Measurements from ENCODE around the gene PICALM.
"Not testable (repeated sequence)": the region's sequence is repeated elsewhere in the genome, so short reads cannot be mapped to it uniquely, and the experiment has no call there.

The PICALM gene, protein sequence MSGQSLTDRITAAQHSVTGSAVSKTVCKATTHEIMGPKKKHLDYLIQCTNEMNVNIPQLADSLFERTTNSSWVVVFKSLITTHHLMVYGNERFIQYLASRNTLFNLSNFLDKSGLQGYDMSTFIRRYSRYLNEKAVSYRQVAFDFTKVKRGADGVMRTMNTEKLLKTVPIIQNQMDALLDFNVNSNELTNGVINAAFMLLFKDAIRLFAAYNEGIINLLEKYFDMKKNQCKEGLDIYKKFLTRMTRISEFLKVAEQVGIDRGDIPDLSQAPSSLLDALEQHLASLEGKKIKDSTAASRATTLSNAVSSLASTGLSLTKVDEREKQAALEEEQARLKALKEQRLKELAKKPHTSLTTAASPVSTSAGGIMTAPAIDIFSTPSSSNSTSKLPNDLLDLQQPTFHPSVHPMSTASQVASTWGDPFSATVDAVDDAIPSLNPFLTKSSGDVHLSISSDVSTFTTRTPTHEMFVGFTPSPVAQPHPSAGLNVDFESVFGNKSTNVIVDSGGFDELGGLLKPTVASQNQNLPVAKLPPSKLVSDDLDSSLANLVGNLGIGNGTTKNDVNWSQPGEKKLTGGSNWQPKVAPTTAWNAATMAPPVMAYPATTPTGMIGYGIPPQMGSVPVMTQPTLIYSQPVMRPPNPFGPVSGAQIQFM

GRCh38 chr11:86068951-86069407 is at the start of gene PICALM:
TSS of gene PICALM (minus strand) at chr11:86069084. CDS start at chr11:86068780, 304 bp downstream.
- DNase-seq (ENCODE audit: low read depth), result peak; percentile 95

GRCh38 chr11:86118253-86118652 is 49.4 kb upstream of the PICALM start:
- DNase-seq (ENCODE audit: low read depth), result no peak

- DNase-seq (ENCODE audit: low read depth), result no peak
These were observed 48.8 kb upstream of the PICALM start for GRCh38 chr11:86117712-86118063.

DNA sequence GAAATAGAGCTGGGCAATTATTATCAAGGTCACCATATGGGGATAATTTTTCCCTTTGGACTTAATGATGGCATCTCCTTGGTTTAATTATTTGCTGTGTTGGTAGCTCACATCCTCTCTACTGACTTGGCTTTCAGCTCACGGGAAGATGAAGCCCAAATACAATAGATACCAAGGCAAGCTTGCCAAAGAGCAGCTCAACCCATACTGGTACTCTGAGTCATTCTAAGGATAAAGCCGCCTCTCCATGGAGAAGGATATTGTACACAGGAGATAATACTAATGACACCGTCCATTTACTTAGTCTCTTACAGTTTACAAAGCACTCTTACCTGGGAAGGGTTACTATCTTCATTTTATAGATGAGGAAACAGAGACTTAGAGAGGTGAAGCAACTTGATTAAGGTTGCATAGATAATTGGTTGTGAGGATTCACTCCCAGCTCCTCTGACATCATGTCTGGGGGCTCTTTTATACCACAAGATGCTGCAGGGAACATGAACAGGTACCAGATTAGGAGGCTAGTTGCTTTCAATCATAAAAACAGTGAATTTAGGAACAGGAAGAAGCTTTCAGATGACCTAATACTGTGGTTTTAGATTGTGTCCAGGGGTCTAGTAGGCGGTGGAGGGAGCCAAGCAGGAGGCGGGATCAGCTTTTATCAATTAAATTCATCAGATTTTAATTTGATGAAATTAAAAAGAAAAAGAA is 48.3 kb upstream of the PICALM start:
- DNase-seq (ENCODE audit: low read depth), result no peak

DNA sequence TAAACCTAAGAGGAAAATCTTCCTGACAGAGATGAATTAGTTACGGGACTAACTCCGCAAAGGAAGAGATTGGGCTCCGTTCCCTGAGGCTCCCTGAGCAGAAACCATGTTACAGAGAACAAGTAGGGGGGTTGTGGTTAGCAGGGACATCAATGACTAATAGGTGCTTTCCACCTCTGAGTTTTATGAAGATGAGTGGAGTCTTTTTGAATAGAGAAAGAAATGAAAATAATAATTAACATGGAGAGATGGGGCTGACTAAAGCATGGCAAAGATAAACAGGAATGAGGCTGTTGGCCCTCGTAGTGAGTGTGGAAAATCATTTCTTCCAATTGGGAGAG is 47.5 kb upstream of the PICALM start:
- no peak for DNase-seq (ENCODE audit: low read depth)

- DNase-seq (ENCODE audit: low read depth), result no peak
These were observed 46.9 kb upstream of the PICALM start for GRCh38 chr11:86115542-86116385.

DNA sequence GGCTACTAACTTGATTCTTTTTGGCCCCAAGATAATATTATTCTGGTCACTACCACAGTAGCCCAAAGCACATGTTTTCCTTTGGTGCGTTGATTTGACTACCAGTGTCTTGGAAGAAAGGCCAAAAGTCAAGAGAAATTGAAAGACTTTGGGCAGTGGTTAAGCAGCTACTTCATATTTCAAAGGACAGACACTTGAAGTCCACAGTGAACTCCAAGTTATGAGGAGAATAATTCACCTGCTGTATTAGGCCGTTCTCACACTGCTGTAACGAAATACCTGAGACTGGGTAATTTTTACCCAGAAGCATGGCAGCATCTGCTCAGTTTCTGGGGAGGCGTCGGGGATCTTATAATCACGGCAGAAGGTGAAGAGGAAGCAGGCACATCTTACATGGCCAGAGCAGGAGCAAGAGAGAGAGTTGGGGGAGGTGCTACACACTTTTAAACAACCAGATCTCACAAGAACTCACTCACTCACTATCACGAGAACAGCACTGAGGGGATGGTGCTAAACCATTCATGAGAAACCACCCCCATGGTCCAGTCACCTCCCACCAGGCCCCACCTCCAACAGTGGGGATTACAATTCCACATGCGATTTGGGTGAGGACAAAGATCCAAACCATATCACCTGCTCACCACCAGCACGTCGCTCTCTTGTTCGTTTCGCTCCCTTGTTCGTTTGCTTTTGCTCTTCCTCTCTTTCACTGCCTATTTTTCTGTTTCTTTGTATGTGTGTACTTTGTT is 40.2 kb upstream of the PICALM start:
- DNase-seq (ENCODE audit: low read depth), result no peak

- no peak for DNase-seq (ENCODE audit: low read depth)
These were observed 39.3 kb upstream of the PICALM start for GRCh38 chr11:86108191-86108590.

GRCh38 chr11:86106916-86107315 is 38.0 kb upstream of the PICALM start:
- no peak for DNase-seq (ENCODE audit: low read depth)

DNA sequence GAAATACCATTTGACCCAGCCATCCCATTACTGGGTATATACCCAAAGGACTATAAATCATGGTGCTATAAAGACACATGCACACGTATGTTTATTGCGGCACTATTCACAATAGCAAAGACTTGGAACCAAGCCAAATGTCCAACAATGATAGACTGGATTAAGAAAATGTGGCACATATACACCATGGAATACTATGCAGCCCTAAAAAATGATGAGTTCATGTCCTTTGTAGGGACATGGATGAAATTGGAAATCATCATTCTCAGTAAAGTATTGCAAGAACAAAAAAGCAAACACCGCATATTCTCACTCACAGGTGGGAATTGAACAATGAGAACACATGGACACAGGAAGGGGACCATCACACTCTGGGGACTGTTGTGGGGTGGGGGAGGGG is 37.1 kb upstream of the PICALM start:
- DNase-seq (ENCODE audit: low read depth), result not testable (repeated sequence)

DNA sequence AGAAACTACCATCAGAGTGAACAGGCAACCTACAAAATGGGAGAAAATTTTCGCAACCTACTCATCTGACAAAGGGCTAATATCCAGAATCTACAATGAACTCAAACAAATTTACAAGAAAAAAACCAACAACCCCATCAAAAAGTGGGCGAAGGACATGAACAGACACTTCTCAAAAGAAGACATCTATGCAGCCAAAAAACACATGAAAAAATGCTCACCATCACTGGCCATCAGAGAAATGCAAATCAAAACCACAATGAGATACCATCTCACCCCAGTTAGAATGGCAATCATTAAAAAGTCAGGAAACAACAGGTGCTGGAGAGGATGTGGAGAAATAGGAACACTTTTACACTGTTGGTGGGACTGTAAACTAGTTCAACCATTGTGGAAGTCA is 36.7 kb upstream of the PICALM start:
- not testable (repeated sequence) for DNase-seq (ENCODE audit: low read depth)

DNA sequence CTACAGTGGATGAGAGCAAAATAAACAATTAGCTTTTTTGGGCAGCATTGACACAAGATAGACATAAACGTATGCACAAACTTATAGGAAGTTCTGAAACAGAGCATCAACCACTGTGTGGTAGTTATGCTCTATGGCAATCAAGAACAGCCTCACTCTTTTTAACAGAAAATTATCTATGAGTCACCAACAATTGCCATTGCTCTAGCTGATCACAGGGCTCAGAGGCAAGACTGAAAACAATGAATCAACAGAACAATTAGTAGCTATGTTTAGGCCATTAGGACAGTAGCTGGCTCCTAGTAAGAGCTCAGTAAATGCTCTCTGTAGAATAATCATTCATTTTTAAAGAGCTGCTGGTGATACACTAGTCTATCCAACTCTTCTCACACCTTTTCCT is 34.9 kb upstream of the PICALM start:
- DNase-seq (ENCODE audit: low read depth), result no peak

DNA sequence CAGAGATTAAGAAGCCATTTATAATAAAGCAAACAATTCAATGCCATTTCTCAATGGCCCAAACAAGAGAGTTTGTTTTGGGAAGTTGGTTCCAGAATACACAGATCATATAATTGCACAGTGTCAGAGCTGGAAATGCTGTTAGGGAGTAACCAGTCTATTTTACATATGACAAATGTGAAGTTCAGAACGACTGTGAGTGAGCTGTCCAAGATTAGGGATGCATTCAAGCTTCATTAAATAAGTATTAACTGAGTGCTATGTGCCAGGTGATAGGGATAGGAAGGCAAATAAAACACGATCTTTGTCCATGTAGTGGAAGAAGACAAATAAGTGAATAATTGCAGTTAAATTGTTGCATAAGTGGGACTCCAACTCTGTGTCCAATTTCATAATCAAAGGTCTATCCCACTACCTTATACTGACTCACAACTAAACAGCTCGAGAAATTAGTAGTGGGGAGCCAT is 33.1 kb upstream of the PICALM start:
- no peak for DNase-seq (ENCODE audit: low read depth)

- no peak for DNase-seq (ENCODE audit: low read depth)
These were observed 32.6 kb upstream of the PICALM start for GRCh38 chr11:86101493-86101892.

DNA sequence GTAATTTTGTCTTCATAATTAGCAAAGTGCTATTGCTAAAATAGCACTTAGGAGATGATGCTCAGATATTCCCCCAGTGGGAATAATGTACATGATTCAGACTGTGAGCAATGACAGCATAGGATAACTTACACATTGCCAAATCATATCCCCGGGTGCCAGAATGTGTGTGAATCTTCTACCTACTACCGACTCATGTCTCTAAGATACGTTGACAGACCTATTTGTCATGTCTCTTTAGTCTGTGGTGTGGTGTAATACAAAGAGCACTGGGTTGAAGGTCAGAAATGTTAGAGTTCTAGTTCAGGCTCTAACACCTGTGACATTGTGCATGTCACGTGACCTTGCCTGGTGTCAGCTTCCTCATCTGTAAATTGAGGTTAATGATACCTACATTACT is 31.0 kb upstream of the PICALM start:
- no peak for DNase-seq (ENCODE audit: low read depth)

DNA sequence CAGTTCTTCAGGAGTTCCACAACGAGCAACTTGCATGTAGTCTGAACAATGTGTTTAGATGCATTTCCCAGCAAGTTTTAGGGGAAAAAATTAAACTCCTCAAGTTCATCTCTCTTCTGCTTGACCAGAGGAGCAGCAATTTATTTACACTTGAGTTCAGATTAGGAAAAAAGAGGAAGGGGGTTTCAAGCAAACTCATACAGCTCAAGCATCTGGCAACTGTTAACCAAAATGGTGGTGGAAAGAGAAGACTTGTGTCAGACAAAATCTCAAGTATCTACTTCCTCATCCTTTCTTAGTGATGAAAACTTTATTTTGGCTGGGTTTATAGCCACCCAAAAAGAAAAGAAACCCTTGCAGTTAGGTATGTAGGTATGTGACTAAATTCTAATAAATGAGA is 29.1 kb upstream of the PICALM start:
- no peak for DNase-seq (ENCODE audit: low read depth)

DNA sequence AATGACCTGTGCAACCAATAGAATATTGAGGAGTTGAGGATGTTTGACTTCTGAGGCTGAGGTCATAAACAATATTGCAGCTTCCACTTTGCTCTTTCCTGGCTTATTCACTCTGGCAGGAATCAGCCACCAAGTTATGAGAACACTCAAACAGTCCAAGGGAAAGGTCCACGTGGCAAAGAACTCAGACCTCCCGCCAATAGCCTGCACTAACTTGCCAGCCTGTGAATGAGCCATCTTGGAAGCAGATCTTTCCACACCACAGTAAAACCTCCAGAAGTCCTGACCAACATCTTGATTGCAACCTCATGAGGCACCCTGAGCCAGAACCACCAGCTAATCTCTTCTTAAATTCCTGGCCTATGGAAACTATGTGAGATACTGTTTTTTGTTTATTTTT is 22.7 kb upstream of the PICALM start:
- DNase-seq (ENCODE audit: low read depth), result peak; percentile 92

- DNase-seq (ENCODE audit: low read depth), result no peak
These were observed 22.2 kb upstream of the PICALM start for GRCh38 chr11:86091086-86091485.

- peak; percentile 88 for DNase-seq (ENCODE audit: low read depth)
These were observed 20.8 kb upstream of the PICALM start for GRCh38 chr11:86089659-86090058.

GRCh38 chr11:86087688-86088087 is 18.8 kb upstream of the PICALM start:
- DNase-seq (ENCODE audit: low read depth), result not testable (repeated sequence)

- DNase-seq (ENCODE audit: low read depth), result no peak
These were observed 18.4 kb upstream of the PICALM start for GRCh38 chr11:86087256-86087655.
